22Rv1 (cell line): Measurements from ENCODE around the gene AP3M1.

ENCODE experiments used
- CTCF ChIP-seq: fragments of 450-650 bp; IDR thresholded peaks from 2 replicates; pipeline ENCODE4 v1.5.1; 2017; ENCODE audit warnings: mild to moderate bottlenecking
- ZFX ChIP-seq: fragments of 450-650 bp; IDR thresholded peaks from 2 replicates; pipeline ENCODE4 v1.6.1; 2017; ENCODE audit warnings: antibody characterized with exemption, borderline replicate concordance

- TF ChIP-seq CTCF, result no peak
- no peak for TF ChIP-seq ZFX
Observed at GRCh38 chr10:74164716-74165529, 14.3 kb upstream of the AP3M1 start.
